WTC11 (cell line): ENCODE results near the gene CCNJL.

ENCODE experiments used
- CREB1 ChIP-seq: sonication (generic); formaldehyde crosslinking; IDR thresholded peaks from 2 replicates; pipeline ENCODE4 v1.8.0; 2023; ENCODE audit warnings: mild to moderate bottlenecking, missing genetic modification reagents
- ZNF121 ChIP-seq: sonication (generic); formaldehyde crosslinking; IDR thresholded peaks from 2 replicates; pipeline ENCODE4 v1.8.0; 2023; ENCODE audit warnings: missing genetic modification reagents

DNA sequence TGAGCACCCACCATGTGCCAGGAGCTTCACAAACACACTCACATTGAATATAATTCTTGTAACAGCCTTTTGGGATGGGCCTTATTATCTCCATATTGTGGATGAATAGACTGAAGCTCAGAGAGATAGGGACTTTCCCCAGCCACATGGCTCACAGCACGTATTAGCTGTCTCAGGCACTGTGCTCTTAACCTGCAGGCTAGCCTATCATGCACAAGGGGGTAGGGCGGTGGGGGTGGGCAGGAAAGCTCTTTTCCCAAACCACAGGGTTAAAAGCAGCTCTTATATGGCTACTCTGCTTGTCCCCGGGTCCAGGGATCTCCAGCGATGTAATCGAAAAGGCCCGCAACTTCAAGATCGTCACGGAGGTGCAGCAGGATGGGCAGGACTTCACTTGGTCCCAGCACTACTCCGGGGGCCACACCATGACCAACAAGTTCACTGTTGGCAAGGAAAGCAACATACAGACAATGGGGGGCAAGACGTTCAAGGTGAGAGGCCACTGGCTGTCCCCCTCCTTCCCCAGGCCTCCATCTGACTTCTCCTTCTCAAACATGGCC lies 80.5 kb downstream of the CCNJL start:
- no peak for TF ChIP-seq CREB1
- TF ChIP-seq ZNF121 (CRISPR knock-in tag) = no peak
